ENCODE results near the gene VGLL4. TPM values are rescaled to one million over a fixed set of nuclear protein-coding genes. Genes with fewer than 3 reads are reported as not detected.
"Not testable (repeated sequence)": the region's sequence is repeated elsewhere in the genome, so short reads cannot be mapped to it uniquely, and the experiment has no call there.

VGLL4 gene
- total RNA-seq, 2 donors from 2014 or later: 47.5 to 49.7 TPM

DNA sequence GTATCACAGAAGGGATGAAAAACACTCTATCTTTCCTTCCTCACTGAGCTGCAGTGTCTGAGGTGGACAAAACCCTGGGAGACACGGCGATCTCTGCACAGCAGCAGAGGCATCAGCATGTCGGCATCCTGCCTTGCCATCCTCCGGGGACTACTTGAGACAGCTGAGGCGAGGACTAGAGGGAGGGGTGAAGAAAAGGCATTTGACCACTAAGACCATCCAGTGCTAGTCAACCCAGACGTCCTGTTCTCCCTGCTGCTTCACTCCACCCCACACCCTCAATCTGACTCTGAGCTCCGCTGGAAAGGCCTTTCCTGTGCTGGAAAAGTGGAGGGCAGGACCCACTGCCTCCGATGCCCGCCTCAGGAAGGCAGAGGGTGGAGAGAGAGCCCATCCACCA, 67.3 kb downstream of the VGLL4 start:
- peaks cover 37% of the 10 kb centered on the region for H3K36me3 Mint-ChIP-seq (ENCODE audit: low read depth)
- Histone ChIP-seq H3K4me1 (ENCODE audit: control insufficient read depth, insufficient read depth, low read length) (peaks cover under 1% of the 10 kb centered on the region), H3K27me3 (ENCODE audit: control insufficient read depth, insufficient read depth, low read length, poor library complexity, severe bottlenecking) (no peaks in the 10 kb centered on the region), H3K27ac (ENCODE audit: low read depth, low read length) (peak overlapping the region; percentile 16), H3K9ac (ENCODE audit: extremely low read depth, low read length, poor library complexity, severe bottlenecking) (no peak overlapping the region), H3K9me3 (ENCODE audit: control insufficient read depth, low read length) (peaks cover 6% of the 10 kb centered on the region), H3K4me3 (ENCODE audit: low read length) (no peak overlapping the region), H3K36me3 (ENCODE audit: control insufficient read depth, insufficient read depth, low read length) (peaks cover 8% of the 10 kb centered on the region)
- no peak for DNase-seq
- no peak overlapping the region for H3K4me3 Mint-ChIP-seq
- TF ChIP-seq, protein P1, sequence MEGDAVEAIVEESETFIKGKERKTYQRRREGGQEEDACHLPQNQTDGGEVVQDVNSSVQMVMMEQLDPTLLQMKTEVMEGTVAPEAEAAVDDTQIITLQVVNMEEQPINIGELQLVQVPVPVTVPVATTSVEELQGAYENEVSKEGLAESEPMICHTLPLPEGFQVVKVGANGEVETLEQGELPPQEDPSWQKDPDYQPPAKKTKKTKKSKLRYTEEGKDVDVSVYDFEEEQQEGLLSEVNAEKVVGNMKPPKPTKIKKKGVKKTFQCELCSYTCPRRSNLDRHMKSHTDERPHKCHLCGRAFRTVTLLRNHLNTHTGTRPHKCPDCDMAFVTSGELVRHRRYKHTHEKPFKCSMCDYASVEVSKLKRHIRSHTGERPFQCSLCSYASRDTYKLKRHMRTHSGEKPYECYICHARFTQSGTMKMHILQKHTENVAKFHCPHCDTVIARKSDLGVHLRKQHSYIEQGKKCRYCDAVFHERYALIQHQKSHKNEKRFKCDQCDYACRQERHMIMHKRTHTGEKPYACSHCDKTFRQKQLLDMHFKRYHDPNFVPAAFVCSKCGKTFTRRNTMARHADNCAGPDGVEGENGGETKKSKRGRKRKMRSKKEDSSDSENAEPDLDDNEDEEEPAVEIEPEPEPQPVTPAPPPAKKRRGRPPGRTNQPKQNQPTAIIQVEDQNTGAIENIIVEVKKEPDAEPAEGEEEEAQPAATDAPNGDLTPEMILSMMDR (conservative IDR thresholded peaks at IDR 0.05): no peak
- no peaks in the 10 kb centered on the region for H3K27me3 Mint-ChIP-seq (ENCODE audit: insufficient read depth)
- 93% methylated on average over 9 of the region's 9 CpGs; no CpG with 5 or more reads in 1 of the 2 experiments for WGBS, 2 experiments (ENCODE audit: insufficient coverage in 1 of 2, insufficient read length in 1 of 2)
- H3K27ac Mint-ChIP-seq: no peak overlapping the region
- peaks cover 5% of the 10 kb centered on the region for H3K4me1 Mint-ChIP-seq
- no peaks in the 10 kb centered on the region for H3K9me3 Mint-ChIP-seq

DNA sequence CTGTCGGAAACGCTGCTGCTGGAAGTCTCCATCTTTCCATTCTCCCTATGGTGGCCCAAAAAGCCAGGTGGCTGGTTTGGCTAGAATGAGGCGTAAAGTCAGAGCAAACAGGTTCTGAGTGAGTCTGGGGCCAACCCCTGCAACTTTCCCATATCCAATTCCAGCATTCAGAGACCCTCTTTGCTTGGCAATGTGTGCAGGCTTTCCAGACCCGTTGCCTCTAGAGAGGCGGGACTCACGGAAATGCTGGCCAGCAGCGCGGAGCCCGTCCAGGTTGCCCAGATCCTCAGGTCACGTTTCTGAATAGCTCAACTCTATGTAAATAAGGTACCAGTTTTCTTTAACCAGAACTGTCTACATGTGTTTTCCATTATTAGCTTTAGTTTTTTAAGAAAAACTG, 68.0 kb downstream of the VGLL4 start:
- Mint-ChIP-seq H3K9me3 (no peaks in the 10 kb centered on the region), H3K4me3 (no peak overlapping the region), H3K36me3 (ENCODE audit: low read depth) (peaks cover 39% of the 10 kb centered on the region), H3K27ac (no peak overlapping the region), H3K27me3 (ENCODE audit: insufficient read depth) (no peaks in the 10 kb centered on the region), H3K4me1 (no peaks in the 10 kb centered on the region)
- Histone ChIP-seq H3K9me3 (ENCODE audit: control insufficient read depth, low read length) (peaks cover 6% of the 10 kb centered on the region), H3K36me3 (ENCODE audit: control insufficient read depth, insufficient read depth, low read length) (peaks cover 12% of the 10 kb centered on the region), H3K27ac (ENCODE audit: low read depth, low read length) (no peak overlapping the region), H3K9ac (ENCODE audit: extremely low read depth, low read length, poor library complexity, severe bottlenecking) (no peak overlapping the region), H3K4me3 (ENCODE audit: low read length) (no peak overlapping the region), H3K4me1 (ENCODE audit: control insufficient read depth, insufficient read depth, low read length) (no peaks in the 10 kb centered on the region), H3K27me3 (ENCODE audit: control insufficient read depth, insufficient read depth, low read length, poor library complexity, severe bottlenecking) (no peaks in the 10 kb centered on the region)
- WGBS, 2 experiments (ENCODE audit: insufficient coverage in 1 of 2, insufficient read length in 1 of 2): 95 to 97% methylated on average over 6 to 10 of the region's 10 CpGs
- TF ChIP-seq, protein P1 (conservative IDR thresholded peaks at IDR 0.05): no peak
- no peak for DNase-seq

DNA sequence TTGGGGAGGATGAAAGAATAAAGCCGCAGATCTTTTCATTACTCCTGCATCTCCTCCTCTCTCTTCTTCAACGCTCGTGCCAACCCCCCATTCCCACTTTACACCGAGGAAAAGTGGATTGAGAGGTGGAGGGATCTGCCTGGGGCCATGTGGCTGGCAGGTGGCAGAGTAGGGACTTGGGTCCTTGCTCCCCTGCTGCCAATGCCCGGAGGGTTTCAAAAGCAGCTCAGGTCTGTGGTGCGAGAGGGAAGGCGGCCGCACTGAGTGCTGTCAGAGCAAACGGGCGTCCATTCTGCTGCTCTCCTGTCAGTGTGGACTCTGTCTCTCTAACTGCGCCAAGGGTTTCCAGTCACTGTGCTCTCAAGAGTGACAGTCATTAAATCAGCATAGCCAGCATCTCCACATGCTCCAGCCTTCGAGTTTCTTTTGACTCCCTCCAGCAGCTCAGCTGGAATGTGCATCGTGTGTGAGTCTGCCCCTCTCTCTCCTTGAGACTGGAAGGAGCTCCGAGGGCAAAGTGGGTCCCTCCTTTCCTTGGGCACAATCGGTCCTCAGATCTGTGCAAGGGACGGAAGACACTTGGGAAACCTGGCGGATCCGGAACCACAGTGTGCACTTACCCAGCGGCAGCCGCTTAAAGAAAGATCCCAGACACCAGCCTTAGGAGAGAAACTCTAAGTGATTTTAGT, 68.6 kb downstream of the VGLL4 start:
- Histone ChIP-seq H3K27ac (ENCODE audit: low read depth, low read length) (no peak overlapping the region), H3K9me3 (ENCODE audit: control insufficient read depth, low read length) (peaks cover 3% of the 10 kb centered on the region), H3K36me3 (ENCODE audit: control insufficient read depth, insufficient read depth, low read length) (peaks cover 8% of the 10 kb centered on the region), H3K4me1 (ENCODE audit: control insufficient read depth, insufficient read depth, low read length) (no peaks in the 10 kb centered on the region), H3K27me3 (ENCODE audit: control insufficient read depth, insufficient read depth, low read length, poor library complexity, severe bottlenecking) (no peaks in the 10 kb centered on the region), H3K4me3 (ENCODE audit: low read length) (no peak overlapping the region), H3K9ac (ENCODE audit: extremely low read depth, low read length, poor library complexity, severe bottlenecking) (no peak overlapping the region)
- DNase-seq: no peak
- Mint-ChIP-seq H3K9me3 (no peaks in the 10 kb centered on the region), H3K27ac (peak overlapping the region; percentile 44), H3K36me3 (ENCODE audit: low read depth) (peaks cover 34% of the 10 kb centered on the region), H3K27me3 (ENCODE audit: insufficient read depth) (no peaks in the 10 kb centered on the region), H3K4me1 (no peaks in the 10 kb centered on the region), H3K4me3 (no peak overlapping the region)
- TF ChIP-seq, protein P1 (conservative IDR thresholded peaks at IDR 0.05): no peak
- WGBS, 2 experiments (ENCODE audit: insufficient coverage in 1 of 2, insufficient read length in 1 of 2): 92 to 94% methylated on average over 12 to 17 of the region's 20 CpGs

DNA sequence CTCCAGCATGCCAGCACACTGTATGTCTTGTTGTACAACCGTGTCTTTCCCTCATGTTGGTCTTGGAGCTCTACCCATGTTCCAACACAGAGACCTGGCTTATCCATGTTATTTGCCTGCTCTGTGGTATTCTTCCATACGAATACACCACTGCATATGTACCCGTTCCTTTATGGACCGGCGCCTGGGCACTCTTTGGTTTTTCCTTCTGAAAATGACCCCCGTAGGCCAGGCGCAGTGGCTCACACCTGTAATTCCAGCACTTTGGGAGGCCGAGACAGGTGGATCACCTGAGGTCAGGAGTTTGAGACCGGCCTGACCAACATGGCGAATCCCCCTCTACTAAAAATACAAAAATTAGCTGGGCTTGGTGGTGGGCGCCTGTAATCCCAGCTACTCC, 71.1 kb downstream of the VGLL4 start:
- not testable (repeated sequence) for DNase-seq; H3K27me3 ChIP-seq (ENCODE audit: control insufficient read depth, insufficient read depth, low read length, poor library complexity, severe bottlenecking); H3K27me3 Mint-ChIP-seq (ENCODE audit: insufficient read depth); H3K4me3 Mint-ChIP-seq; H3K4me1 ChIP-seq (ENCODE audit: control insufficient read depth, insufficient read depth, low read length); H3K4me3 ChIP-seq (ENCODE audit: low read length); H3K4me1 Mint-ChIP-seq; H3K9me3 Mint-ChIP-seq; H3K36me3 ChIP-seq (ENCODE audit: control insufficient read depth, insufficient read depth, low read length); H3K9ac ChIP-seq (ENCODE audit: extremely low read depth, low read length, poor library complexity, severe bottlenecking); H3K27ac ChIP-seq (ENCODE audit: low read depth, low read length); H3K9me3 ChIP-seq (ENCODE audit: control insufficient read depth, low read length)
- WGBS, 2 experiments (ENCODE audit: insufficient coverage in 1 of 2, insufficient read length in 1 of 2): 93 to 100% methylated on average over 6 to 11 of the region's 11 CpGs
- Mint-ChIP-seq H3K36me3 (ENCODE audit: low read depth) (peaks cover 22% of the 10 kb centered on the region), H3K27ac (peak overlapping the region; percentile 33)
